HCT116 (cell line): ENCODE data around the gene PAX7. TPM values are rescaled to one million over a fixed set of nuclear protein-coding genes. Genes with fewer than 3 reads are reported as not detected.

Experiments
- ATAC-seq: fragments of 200-7000 bp; cut with Tn5 transposase; 2 replicates; pipeline ENCODE4 v1.9.1; 2020; ENCODE audit warnings: mild to moderate bottlenecking, moderate library complexity
- BruUV-seq: library from RNA; stranded (reverse); fragments of 400-500 nt; replicated peaks from 2 replicates; lab custom pipeline; 2021; lab: Mats Ljungman, UMichigan
- CTCF ChIA-PET: fragments of 300-600 bp; sonication (Branson Sonifier 250); formaldehyde crosslinking; loops from one replicate; lab custom pipeline; 2021; ENCODE audit warnings: antibody characterized with exemption; lab: Charles Lee
- POLR2A ChIA-PET: fragments of 300-600, 350-600 bp; sonication (Branson Sonifier 250); formaldehyde crosslinking; loops from one replicate; lab custom pipeline; 2021; ENCODE audit warnings: antibody characterized with exemption; lab: Charles Lee
- RAD21 ChIA-PET, 2 experiments: fragments of 300-600 bp; sonication (Branson Sonifier 250); formaldehyde crosslinking; loops; one replicate each; lab custom pipeline; 2023; ENCODE audit warnings: low total read pairs in 2 of 2; ENCODE audit not compliant: uncharacterized antibody in 2 of 2, unreplicated experiment in 2 of 2, low non-redundant PET in 1 of 2; lab: Charles Lee
- DNase-seq: peaks from one replicate; pipeline ENCODE4 v3.0.0-alpha.2; 2010; ENCODE audit warnings: low read depth, low spot score
- H2AFZ ChIP-seq: fragments of 200-600 bp; shearing (Covaris generic), sonication (generic); 2 replicates; pipeline ENCODE4 v1.6.1; 2017; ENCODE audit warnings: low read depth, mixed run types, mixed read lengths, antibody characterized with exemption, low read length; ENCODE audit not compliant: poor library complexity, severe bottlenecking
- H3K27ac ChIP-seq: 2 replicates; pipeline ENCODE4 v1.5.1; 2012; ENCODE audit warnings: low read depth, low read length
- H3K27me3 ChIP-seq: fragments of 200-600 bp; sonication (generic); 2 replicates; pipeline ENCODE4 v1.6.1; 2016; ENCODE audit warnings: mixed run types, low read length, mixed read lengths; ENCODE audit not compliant: insufficient read depth
- H3K36me3 ChIP-seq, 2 experiments: fragments of 200-500 bp in 1 of 2; fragments of 200-600 bp in 1 of 2; sonication (Bioruptor generic) in 1 of 2; sonication (generic) in 1 of 2; 2 replicates each; pipeline versions ENCODE4 v1.5.1 to v1.6.1; 2014 to 2016; ENCODE audit warnings: low read length in 2 of 2, inconsistent platforms in 1 of 2, mixed read lengths in 1 of 2, mixed run types in 1 of 2; ENCODE audit not compliant: insufficient read depth in 2 of 2, control insufficient read depth in 1 of 2
- H3K4me1 ChIP-seq, 2 experiments: fragments of 200-600 bp in 1 of 2; sonication (generic) in 1 of 2; 2 replicates each; pipeline versions ENCODE4 v1.5.1 to v1.6.1; 2012 to 2017; ENCODE audit warnings: low read length in 2 of 2, inconsistent platforms in 1 of 2, mild to moderate bottlenecking in 1 of 2, mixed read lengths in 1 of 2, mixed run types in 1 of 2, moderate library complexity in 1 of 2; ENCODE audit not compliant: insufficient read depth in 2 of 2, control insufficient read depth in 1 of 2
- H3K4me2 ChIP-seq: fragments of 200-600 bp; sonication (generic); 2 replicates; pipeline ENCODE4 v1.6.1; 2017; ENCODE audit warnings: mixed run types, low read length, mixed read lengths
- H3K4me3 ChIP-seq, 2 experiments: fragments of 200-600 bp in 1 of 2; sonication (generic) in 1 of 2; replicated peaks in 1 of 2; 2 replicates each; pipeline ENCODE4 v1.5.1; 2011 to 2016; ENCODE audit warnings: low read length in 2 of 2, control low read depth in 1 of 2, low read depth in 1 of 2, mild to moderate bottlenecking in 1 of 2, mixed read lengths in 1 of 2, mixed run types in 1 of 2
- H3K79me2 ChIP-seq: fragments of 200-600 bp; sonication (generic); 2 replicates; pipeline ENCODE4 v1.6.1; 2017; ENCODE audit warnings: mild to moderate bottlenecking, mixed run types, low read length, moderate library complexity, mixed read lengths; ENCODE audit not compliant: insufficient read depth
- H3K9ac ChIP-seq: fragments of 200-600 bp; sonication (generic); 2 replicates; pipeline ENCODE4 v1.6.1; 2016; ENCODE audit warnings: low read length, mixed read lengths
- H3K9me2 ChIP-seq: fragments of 200-600 bp; sonication (generic), shearing (Covaris generic); 2 replicates; pipeline ENCODE4 v1.6.1; 2017; ENCODE audit warnings: mixed run types, mild to moderate bottlenecking, moderate library complexity; ENCODE audit not compliant: insufficient read depth
- H3K9me3 ChIP-seq, 2 experiments: fragments of 200-500 bp in 1 of 2; fragments of 200-600 bp in 1 of 2; sonication (Bioruptor generic) in 1 of 2; sonication (generic) in 1 of 2; 2 replicates each; pipeline ENCODE4 v1.6.1; 2014 to 2017; ENCODE audit warnings: low read length in 2 of 2, mixed read lengths in 2 of 2, inconsistent platforms in 1 of 2, low read depth in 1 of 2, mild to moderate bottlenecking in 1 of 2, mixed run types in 1 of 2, moderate library complexity in 1 of 2; ENCODE audit not compliant: control insufficient read depth in 1 of 2, insufficient read depth in 1 of 2
- H4K20me1 ChIP-seq: fragments of 200-600 bp; sonication (generic), shearing (Covaris generic); 2 replicates; pipeline ENCODE4 v1.6.1; 2017; ENCODE audit warnings: mixed run types, mild to moderate bottlenecking, moderate library complexity; ENCODE audit not compliant: insufficient read depth
- CBX3 ChIP-seq: IDR thresholded peaks from 2 replicates; pipeline ENCODE4 v1.6.1; 2012; ENCODE audit warnings: low read depth
- CTCF ChIP-seq, 3 experiments: fragments of 200-600 bp in 1 of 3; sonication (generic) in 1 of 3; IDR thresholded peaks in 2 of 3; conservative IDR thresholded peaks in 1 of 3; 2 replicates each; pipeline ENCODE4 v1.5.1; 2012 to 2017; ENCODE audit warnings: low read depth in 2 of 3, low read length in 2 of 3, antibody characterized with exemption in 1 of 3, borderline replicate concordance in 1 of 3, control low read depth in 1 of 3, mild to moderate bottlenecking in 1 of 3, mixed read lengths in 1 of 3, mixed run types in 1 of 3, moderate library complexity in 1 of 3; ENCODE audit not compliant: insufficient read depth in 1 of 3
- EGR1 ChIP-seq: IDR thresholded peaks from 2 replicates; pipeline ENCODE4 v1.6.1; 2012; ENCODE audit warnings: low read depth
- ELF1 ChIP-seq: IDR thresholded peaks from 2 replicates; pipeline ENCODE4 v1.6.1; 2012; ENCODE audit warnings: low read depth, borderline replicate concordance
- EZH2 ChIP-seq: fragments of 200-600 bp; sonication (generic); IDR thresholded peaks from 2 replicates; pipeline ENCODE4 v1.6.1; 2017; ENCODE audit warnings: antibody characterized with exemption, mixed run types
- JUND ChIP-seq: IDR thresholded peaks from 2 replicates; pipeline ENCODE4 v1.6.1; 2012
- MAX ChIP-seq: IDR thresholded peaks from 2 replicates; pipeline ENCODE4 v1.6.1; 2012
- POLR2A ChIP-seq: IDR thresholded peaks from 2 replicates; pipeline ENCODE4 v1.7.0; 2011; ENCODE audit warnings: borderline replicate concordance; ENCODE audit not compliant: insufficient read depth, insufficient read length; ENCODE audit errors: extremely low read depth
- POLR2AphosphoS5 ChIP-seq: IDR thresholded peaks from 2 replicates; pipeline ENCODE4 v1.6.1; 2011; ENCODE audit warnings: mild to moderate bottlenecking, low read depth, low read length, moderate library complexity
- REST ChIP-seq: IDR thresholded peaks from 2 replicates; pipeline ENCODE4 v1.6.1; 2012; ENCODE audit warnings: low read depth
- SIN3A ChIP-seq: IDR thresholded peaks from 2 replicates; pipeline ENCODE4 v1.6.1; 2012; ENCODE audit warnings: low read depth
- YY1 ChIP-seq: IDR thresholded peaks from 2 replicates; pipeline ENCODE4 v1.6.1; 2011; ENCODE audit warnings: low read length, low read depth, moderate library complexity, mild to moderate bottlenecking; ENCODE audit not compliant: insufficient replicate concordance; ENCODE audit errors: extremely low read depth
- ZBTB33 ChIP-seq: IDR thresholded peaks from 2 replicates; pipeline ENCODE4 v1.6.1; 2011; ENCODE audit warnings: mild to moderate bottlenecking, low read length, moderate library complexity; ENCODE audit not compliant: insufficient replicate concordance; ENCODE audit errors: extremely low read depth
- ZFX ChIP-seq: fragments of 450-650 bp; IDR thresholded peaks from 2 replicates; pipeline ENCODE4 v1.6.1; 2017
- intact Hi-C: fragments of 100-400 bp; cut with micrococcal nuclease; formaldehyde crosslinking; loops from 2 replicates; pipeline ENCODE4 v1.10.0; 2022
- total RNA-seq: library from RNA; stranded (reverse); gene quantifications from one replicate; pipeline ENCODE4 v1.2.1, GENCODE V29; 2021; ENCODE audit not compliant: unreplicated experiment

Gene PAX7
- total RNA-seq, 1 experiment from 2014 or later, result not detected

- no peaks in the 10 kb centered on the region for H4K20me1 ChIP-seq
- no peak for ATAC-seq
- H3K79me2 ChIP-seq, result no peaks in the 10 kb centered on the region
- H2AFZ ChIP-seq, result no peak overlapping the region
- H3K36me3 ChIP-seq, result no peaks in the 10 kb centered on the region
- no peak overlapping the region for H3K4me2 ChIP-seq
- TF ChIP-seq EGR1 (no peak), SIN3A (no peak), EZH2 (no peak), CTCF (IDR thresholded peaks at IDR 0.05 in 2 of 3, conservative IDR thresholded peaks at IDR 0.05 in 1 of 3; ENCODE audit: borderline replicate concordance in 1 of 3, insufficient read depth in 1 of 3, low read depth in 2 of 3, low read length in 2 of 3) (no peak), YY1 (no peak), CBX3 (no peak), REST (no peak), MAX (no peak), ELF1 (no peak), ZBTB33 (no peak), POLR2A (no peak), POLR2AphosphoS5 (no peak), JUND (no peak), ZFX (no peak)
- TF ChIP-seq, all 23 proteins: peak for 0
- intact Hi-C loops, result no loop called here
- Histone ChIP-seq H3K4me3 (no peak overlapping the region), H3K9me3 (no peaks in the 10 kb centered on the region), H3K9me2 (no peaks in the 10 kb centered on the region), H3K4me1 (no peaks in the 10 kb centered on the region), H3K27me3 (peaks cover 11% of the 10 kb centered on the region; the same call in 1 of the 2 replicates), H3K27ac (no peak overlapping the region), H3K9ac (no peak overlapping the region)
- no TSS peak for BruUV-seq
- ChIA-PET RAD21 (no interaction called here), POLR2A (no interaction called here), CTCF (no interaction called here)
- no peak for DNase-seq
These were observed 106.3 kb downstream of the PAX7 start for GRCh38 chr1:18736958-18737357.
